ENCODE results near the gene FEV.

The FEV gene

GRCh38 chr2:218981390-218981880, 3.5 kb downstream of the FEV start:
- no peak overlapping the region for H3K27ac ChIP-seq
- TF ChIP-seq CTCF (conservative IDR thresholded peaks at IDR 0.05): no peak

- H3K27ac ChIP-seq: no peak overlapping the region
- no peak for TF ChIP-seq CTCF (conservative IDR thresholded peaks at IDR 0.05)
Observed at GRCh38 chr2:218980735-218981389, 4.1 kb downstream of the FEV start.

- TF ChIP-seq CTCF (conservative IDR thresholded peaks at IDR 0.05): peak; percentile 98
- H3K27ac ChIP-seq: peak overlapping the region; percentile 32; the same call in 1 of the 2 replicates
Observed at GRCh38 chr2:218979846-218980734, 4.9 kb downstream of the FEV start.

- peak overlapping the region; percentile 72 for H3K27ac ChIP-seq
- TF ChIP-seq CTCF (conservative IDR thresholded peaks at IDR 0.05): peak; percentile 60
Observed at GRCh38 chr2:218975060-218975777, 9.8 kb downstream of the FEV start.

GRCh38 chr2:218970894-218971293, 14.1 kb downstream of the FEV start:
- H3K27ac ChIP-seq: peak overlapping the region; percentile 14; the same call in 1 of the 2 replicates
- TF ChIP-seq CTCF (conservative IDR thresholded peaks at IDR 0.05): no peak

GRCh38 chr2:218964041-218964771, 20.8 kb downstream of the FEV start:
- H3K27ac ChIP-seq: peak overlapping the region; percentile 58; the same call in 1 of the 2 replicates
- no peak for TF ChIP-seq CTCF (conservative IDR thresholded peaks at IDR 0.05)

Measured in VCaP (cell line).